Stimulated activated CD8-positive, alpha-beta memory T cell treated with anti-CD3 and anti-CD28 coated beads, Interleukin-7, amount 100 ng/mL, for 4 hours (primary cell): Measurements from ENCODE around the gene GPATCH3.
A peak's percentile ranks its signal among the peaks of the same experiment; 100 is the strongest.
"Not testable (repeated sequence)": the region's sequence is repeated elsewhere in the genome, so short reads cannot be mapped to it uniquely, and the experiment has no call there.

Source experiments
- DNase-seq, 2 donors: peaks; one replicate each; pipeline ENCODE4 v3.0.0-alpha.2; 2020; ENCODE audit warnings: low read depth in 2 of 2

Gene GPATCH3

GRCh38 chr1:26900001-26900814 is at the start of gene GPATCH3:
Gene GPATCH3 (minus strand): TSS chr1:26900467. CDS start chr1:26900442, 25 bp downstream.
- peak; percentile 78 to 79 for DNase-seq

DNA sequence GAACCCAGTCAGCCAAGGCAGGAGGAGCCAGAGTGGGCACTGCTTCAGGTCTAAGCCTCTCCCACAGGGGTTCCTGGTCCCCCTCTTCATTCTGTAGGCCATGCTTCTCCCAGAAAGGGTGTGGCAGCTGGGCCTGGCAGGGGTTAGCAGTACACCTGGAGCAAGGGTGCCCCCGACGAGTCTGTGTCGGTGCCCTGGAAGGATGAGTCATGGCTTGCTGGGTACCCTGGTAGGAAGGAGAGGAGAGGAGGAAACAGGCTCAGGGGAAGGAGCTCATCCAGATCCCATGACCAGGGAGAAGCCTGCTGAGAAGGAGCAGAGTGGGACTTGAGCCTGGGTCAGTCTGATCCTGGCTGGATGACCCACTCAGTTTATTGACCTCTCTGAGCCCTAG is 49.7 kb upstream of the GPATCH3 start:
- DNase-seq, result no peak

- no peak for DNase-seq
These were observed 49.1 kb upstream of the GPATCH3 start for GRCh38 chr1:26949266-26949925.

GRCh38 chr1:26948725-26949057 is 48.4 kb upstream of the GPATCH3 start:
- not testable (repeated sequence) for DNase-seq

DNA sequence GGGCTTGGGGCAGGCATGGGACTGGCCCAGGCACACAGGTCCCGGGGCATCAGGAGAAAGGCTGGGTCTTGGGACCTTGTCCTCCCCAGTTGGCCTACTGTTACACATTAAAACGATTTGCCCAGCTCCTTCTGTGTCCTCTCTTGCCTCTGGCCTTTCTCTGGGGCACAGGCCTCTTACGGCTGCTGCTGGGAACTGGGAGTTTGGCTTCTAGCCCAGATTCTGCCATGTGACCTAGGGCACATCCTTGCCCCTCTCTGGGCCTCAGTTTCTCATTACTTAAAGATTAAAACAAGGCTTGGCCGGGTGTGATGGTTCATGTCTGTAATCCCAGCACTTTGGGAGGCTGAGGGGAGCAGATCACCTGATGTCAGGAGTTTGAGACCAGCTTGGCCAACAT is 46.0 kb upstream of the GPATCH3 start:
- DNase-seq, result no peak

DNA sequence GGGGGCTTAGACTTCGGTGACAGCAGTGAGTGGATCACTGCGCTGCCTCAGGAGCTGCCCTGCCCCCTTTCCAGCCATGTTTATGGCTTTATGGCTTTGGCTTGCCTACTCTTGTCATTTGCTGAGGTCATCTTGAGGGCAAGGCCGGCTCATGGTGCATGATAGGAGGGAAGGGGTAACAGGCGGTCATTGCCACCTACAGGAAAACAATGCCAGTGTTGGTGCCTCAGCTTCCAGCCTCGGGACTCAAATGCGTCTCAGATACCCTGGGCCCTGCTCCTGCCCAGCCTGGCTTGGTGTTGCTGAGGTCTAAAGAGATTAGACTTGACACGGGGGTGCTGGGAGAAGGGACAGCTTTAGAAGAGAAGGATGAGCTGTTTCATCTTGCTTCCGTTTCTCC is 45.5 kb upstream of the GPATCH3 start:
- no peak for DNase-seq

- DNase-seq, result no peak
These were observed 44.9 kb upstream of the GPATCH3 start for GRCh38 chr1:26945138-26945537.

DNA sequence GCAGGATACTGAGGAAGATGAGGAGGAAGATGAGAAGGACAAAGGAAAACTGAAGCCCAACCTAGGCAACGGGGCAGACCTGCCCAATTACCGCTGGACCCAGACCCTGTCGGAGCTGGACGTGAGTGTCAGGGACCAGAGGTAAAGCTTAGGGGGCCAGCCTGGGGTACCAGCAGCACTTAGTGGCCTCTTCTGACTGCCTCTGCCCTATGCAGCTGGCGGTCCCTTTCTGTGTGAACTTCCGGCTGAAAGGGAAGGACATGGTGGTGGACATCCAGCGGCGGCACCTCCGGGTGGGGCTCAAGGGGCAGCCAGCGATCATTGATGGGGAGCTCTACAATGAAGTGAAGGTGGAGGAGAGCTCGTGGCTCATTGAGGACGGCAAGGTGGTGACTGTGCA is 42.4 kb upstream of the GPATCH3 start:
- DNase-seq, result no peak

GRCh38 chr1:26941311-26941710 is 41.0 kb upstream of the GPATCH3 start:
- DNase-seq, result no peak

DNA sequence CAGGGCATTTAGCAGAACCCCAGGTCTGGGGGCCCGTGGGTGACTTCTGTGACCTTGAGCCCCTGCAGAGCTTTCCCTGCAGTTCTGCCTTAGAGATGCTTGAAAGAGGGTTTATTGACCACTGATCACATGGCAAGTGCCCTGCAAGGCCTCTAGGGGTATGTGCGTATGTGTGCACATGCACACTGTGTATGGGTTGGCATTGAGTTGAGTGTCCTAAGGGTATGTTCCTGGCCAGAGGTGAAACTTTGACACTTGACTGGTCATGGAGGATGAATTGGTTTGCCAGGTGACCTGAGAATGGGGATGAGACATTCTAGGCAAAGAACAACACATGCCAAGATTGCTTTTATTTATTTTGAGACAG is 38.4 kb upstream of the GPATCH3 start:
- no peak for DNase-seq

DNA sequence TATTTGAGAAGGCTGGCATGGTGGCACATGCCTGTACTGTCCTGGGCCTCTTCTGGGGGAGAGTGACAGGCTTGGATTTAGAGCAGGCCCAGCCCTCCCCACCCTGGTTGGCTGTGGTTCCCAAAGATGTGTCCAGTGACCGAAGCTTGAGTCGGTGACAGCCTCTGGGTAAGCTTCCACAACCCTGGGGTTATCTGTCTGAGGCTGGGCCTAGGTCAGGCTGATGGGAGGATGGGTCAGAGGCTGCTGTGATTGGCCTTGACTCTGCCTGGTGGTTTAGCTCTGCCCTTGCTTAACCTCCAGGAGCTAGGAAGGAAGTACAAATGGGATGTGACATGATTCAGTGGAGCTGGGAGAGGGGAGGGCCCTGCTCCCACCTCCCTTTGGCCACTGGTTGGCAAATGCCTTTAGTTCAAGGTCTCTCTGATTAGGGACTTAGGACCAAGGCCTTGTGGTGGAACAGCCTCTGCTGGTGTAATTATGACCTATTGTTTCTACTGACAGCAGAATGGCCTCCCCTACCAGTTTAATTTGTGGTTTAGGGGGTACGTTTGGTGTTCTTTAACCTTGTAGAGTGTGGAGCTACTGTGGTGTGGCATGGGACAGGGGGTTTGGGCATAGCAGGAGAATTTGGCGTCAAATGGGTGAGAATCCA is 37.9 kb upstream of the GPATCH3 start:
- no peak for DNase-seq

- no peak for DNase-seq
These were observed 36.6 kb upstream of the GPATCH3 start for GRCh38 chr1:26936823-26937222.

DNA sequence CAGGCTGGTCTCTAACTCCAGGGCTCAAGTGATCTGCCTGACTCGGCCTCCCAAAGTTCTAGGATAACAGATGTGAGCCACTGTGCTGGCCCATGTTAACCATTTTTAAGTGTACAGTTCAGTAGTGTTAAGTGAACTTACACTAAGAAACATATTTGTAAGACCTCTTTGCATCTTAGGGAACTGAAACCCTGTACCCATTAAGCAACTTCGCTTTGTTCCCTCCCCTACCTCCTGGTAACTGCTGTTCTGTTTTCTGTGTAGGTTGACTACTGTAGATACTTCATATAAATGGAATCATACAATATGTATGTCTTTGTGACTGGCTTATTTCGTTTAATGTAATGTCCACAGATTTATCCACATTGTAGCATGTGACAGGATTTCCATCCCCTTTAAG is 32.3 kb upstream of the GPATCH3 start:
- DNase-seq, result no peak

DNA sequence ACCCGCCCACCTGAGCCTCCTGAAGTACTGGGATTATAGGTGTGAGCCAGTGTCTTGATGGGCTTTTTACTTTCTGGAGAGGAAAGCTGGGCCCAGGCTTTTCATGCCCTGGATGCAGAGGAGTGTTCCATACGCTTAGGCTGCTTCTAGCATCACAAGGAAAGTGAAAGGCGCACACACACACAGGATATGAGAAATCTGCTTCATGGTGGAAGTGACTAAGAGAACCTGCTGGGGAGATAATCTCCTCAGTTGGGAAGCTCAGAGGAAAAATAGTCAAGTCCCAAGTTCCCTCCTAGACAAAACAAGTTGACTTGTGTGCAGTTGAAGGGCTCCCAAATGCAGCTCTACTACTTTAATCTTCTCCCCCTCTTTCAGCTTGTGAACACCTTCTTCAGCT is 23.4 kb upstream of the GPATCH3 start:
- no peak for DNase-seq

DNA sequence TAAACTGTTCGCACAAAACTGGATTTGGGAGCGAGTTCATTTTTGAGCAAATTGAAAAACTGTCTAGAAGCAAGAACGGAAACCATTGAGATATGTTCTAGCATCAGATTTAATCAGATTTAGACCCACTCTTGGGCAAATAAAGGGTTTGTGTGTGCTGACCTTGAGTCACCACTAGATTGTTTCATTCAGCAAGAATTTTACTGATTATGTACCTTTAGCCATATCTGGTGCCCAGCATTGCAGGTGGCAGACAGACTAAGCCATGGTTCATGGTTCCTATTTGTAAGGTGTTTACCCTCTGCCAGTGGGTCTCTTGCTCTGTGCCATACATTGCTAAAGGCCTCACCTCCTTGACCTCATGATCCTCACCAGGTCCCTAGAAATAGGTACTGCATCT is 22.6 kb upstream of the GPATCH3 start:
- no peak for DNase-seq

GRCh38 chr1:26922431-26922729 is 22.1 kb upstream of the GPATCH3 start:
- no peak for DNase-seq

- DNase-seq, result peak; percentile 93 to 94
These were observed 21.5 kb upstream of the GPATCH3 start, which contains the start of gene NUDC for GRCh38 chr1:26921540-26922430. Gene NUDC (plus strand): TSS chr1:26921743. CDS start chr1:26921849, 106 bp downstream.

- no peak for DNase-seq
These were observed 20.9 kb upstream of the GPATCH3 start for GRCh38 chr1:26921126-26921539.

GRCh38 chr1:26915204-26915842 is 15.1 kb upstream of the GPATCH3 start:
- DNase-seq, result no peak

- DNase-seq, result no peak
These were observed 13.7 kb upstream of the GPATCH3 start, which contains the start of gene NR0B2 for GRCh38 chr1:26913754-26914619. Gene NR0B2 (minus strand): TSS chr1:26913975. CDS start chr1:26913940, 35 bp downstream.

GRCh38 chr1:26913389-26913753 is 13.1 kb upstream of the GPATCH3 start:
- no peak for DNase-seq
